Ovary (tissue), 9 donors: Measurements from ENCODE around the gene SLC12A1. TPM values are rescaled to one million over a fixed set of nuclear protein-coding genes. Genes with fewer than 3 reads are reported as not detected.

Experiments used
- DNase-seq, 5 donors: peaks; one replicate each; pipeline ENCODE4 v3.0.0-alpha.2; 2019 to 2020
- H3K27ac ChIP-seq, 2 donors: fragments of 200-600 bp; one replicate each; pipeline versions ENCODE4 v1.5.1 to v1.8.0; 2019 to 2022
- H3K27me3 ChIP-seq: fragments of 200-600 bp; one replicate; pipeline ENCODE4 v1.8.0; 2022
- H3K36me3 ChIP-seq: fragments of 200-600 bp; sonication (generic); one replicate; pipeline ENCODE4 v1.5.1; 2019
- H3K4me1 ChIP-seq: one replicate; pipeline ENCODE4 v1.8.1; 2013; ENCODE audit warnings: mild to moderate bottlenecking, moderate library complexity; ENCODE audit not compliant: insufficient read depth
- H3K4me3 ChIP-seq: fragments of 200-600 bp; sonication (generic); one replicate; pipeline ENCODE4 v1.5.1; 2017
- H3K9me3 ChIP-seq, 2 donors: fragments of 200-600 bp in 1 of 2; sonication (generic) in 1 of 2; one replicate each; pipeline versions ENCODE4 v1.5.1 to v1.8.1; 2013 to 2019; ENCODE audit warnings: mild to moderate bottlenecking in 1 of 2, moderate library complexity in 1 of 2
- EP300 ChIP-seq: sonication (generic); formaldehyde crosslinking; IDR thresholded peaks from one replicate; pipeline ENCODE4 v1.6.1; 2017; ENCODE audit warnings: antibody characterized with exemption
- POLR2A ChIP-seq: fragments of 450-650 bp; IDR thresholded peaks from one replicate; pipeline ENCODE4 v1.6.1; 2017; ENCODE audit warnings: antibody characterized with exemption, mild to moderate bottlenecking, moderate library complexity
- WGBS, 3 donors: extraction: QIAGEN DNeasy Blood & Tissue Kit in 1 of 3; methylation state at CpG; one replicate each; pipeline versions ENCODE4 v1.1.5 to v1.1.7; 2013 to 2017; 5-methylcytosine and 5-hydroxymethylcytosine counted together
- intact Hi-C, 4 donors: fragments of 100-400 bp; cut with DNase I; formaldehyde crosslinking; loops; one replicate each; pipeline versions ENCODE4 v1.11.0 to v1.15.1; 2022 to 2023
- polyA plus RNA-seq, 2 donors: library from polyadenylated mRNA; stranded (reverse); fragments of 200-250 nt in 1 of 2; fragments of 350-450 nt in 1 of 2; fragmentation: Illumina TruSeq in 1 of 2; extraction: RNeasy Lipid Tissue Mini Kit (QIAGEN cat#74804) in 1 of 2; gene quantifications; one replicate each; pipeline ENCODE4 v1.2.3, GENCODE V29; 2013 to 2014
- total RNA-seq, 7 donors: library from RNA; depleted of rRNA in 2 of 7; stranded (reverse); fragments of >200 nt in 2 of 7; fragmentation: NEBNext Ultra II Directional in 3 of 7; extraction: Animal tissue kit (Norgen Biotek cat#: 25700) in 3 of 7; gene quantifications; one replicate each; pipeline versions ENCODE4 v1.1.0 to v1.2.4, GENCODE V29; 2016 to 2023
- TF ChIP-seq, protein P1 (sequence below), 3 donors: fragments of 450-650 bp in 2 of 3; fragments of 200-600 bp in 1 of 3; IDR thresholded peaks; one replicate each; pipeline versions ENCODE4 v1.5.1 to v1.8.0; 2016 to 2022; ENCODE audit warnings: antibody characterized with exemption in 3 of 3, mild to moderate bottlenecking in 1 of 3
- donor health status: DM: no; HTN: no; CAD: no; lungs with moderate emphysema.
- donor health status: DM: no; HTN: no; CAD: no.
- donor health status: Bipolar disorder and iron deficiency.
- donor health status: DM: yes; HTN: yes; CAD: no.
- donor health status: DM: no; HTN: no; CAD: no.
- donor health status: DM: yes; HTN: yes; CAD: no.

The SLC12A1 gene
- total and polyA plus RNA-seq, 9 donors: not detected

DNA sequence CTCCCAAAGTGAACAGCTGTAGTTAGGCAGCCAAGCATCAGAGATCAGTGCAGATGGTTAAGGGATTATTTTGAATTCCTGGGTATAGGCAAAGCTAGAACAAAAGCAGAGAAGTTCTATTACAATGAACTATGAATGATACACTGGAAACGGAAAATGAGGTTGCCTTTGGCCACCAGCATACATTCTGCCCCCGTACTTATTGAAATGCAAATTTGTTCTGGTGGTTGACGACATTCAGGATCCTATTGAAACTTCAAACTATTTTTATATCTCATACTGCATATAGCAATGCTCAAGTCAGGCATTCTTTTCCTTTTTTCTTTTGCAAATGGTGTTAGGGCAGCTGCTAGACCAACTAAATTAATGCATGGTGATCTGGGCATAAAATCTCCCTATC, 61.7 kb downstream of the SLC12A1 start:
- Histone ChIP-seq H3K36me3 (no peaks in the 10 kb centered on the region), H3K4me3 (no peak overlapping the region), H3K4me1 (no peaks in the 10 kb centered on the region), H3K9me3 (no peaks in the 10 kb centered on the region), H3K27ac (no peak overlapping the region), H3K27me3 (no peaks in the 10 kb centered on the region)
- 79 to 87% (median 81%) methylated on average over 3 of the region's 3 CpGs for WGBS, 3 donors
- intact Hi-C loops: no loop called here
- TF ChIP-seq EP300 (no peak), POLR2A (no peak)
- TF ChIP-seq, protein P1, sequence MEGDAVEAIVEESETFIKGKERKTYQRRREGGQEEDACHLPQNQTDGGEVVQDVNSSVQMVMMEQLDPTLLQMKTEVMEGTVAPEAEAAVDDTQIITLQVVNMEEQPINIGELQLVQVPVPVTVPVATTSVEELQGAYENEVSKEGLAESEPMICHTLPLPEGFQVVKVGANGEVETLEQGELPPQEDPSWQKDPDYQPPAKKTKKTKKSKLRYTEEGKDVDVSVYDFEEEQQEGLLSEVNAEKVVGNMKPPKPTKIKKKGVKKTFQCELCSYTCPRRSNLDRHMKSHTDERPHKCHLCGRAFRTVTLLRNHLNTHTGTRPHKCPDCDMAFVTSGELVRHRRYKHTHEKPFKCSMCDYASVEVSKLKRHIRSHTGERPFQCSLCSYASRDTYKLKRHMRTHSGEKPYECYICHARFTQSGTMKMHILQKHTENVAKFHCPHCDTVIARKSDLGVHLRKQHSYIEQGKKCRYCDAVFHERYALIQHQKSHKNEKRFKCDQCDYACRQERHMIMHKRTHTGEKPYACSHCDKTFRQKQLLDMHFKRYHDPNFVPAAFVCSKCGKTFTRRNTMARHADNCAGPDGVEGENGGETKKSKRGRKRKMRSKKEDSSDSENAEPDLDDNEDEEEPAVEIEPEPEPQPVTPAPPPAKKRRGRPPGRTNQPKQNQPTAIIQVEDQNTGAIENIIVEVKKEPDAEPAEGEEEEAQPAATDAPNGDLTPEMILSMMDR (IDR thresholded peaks at IDR 0.05): no peak
- DNase-seq: no peak

DNA sequence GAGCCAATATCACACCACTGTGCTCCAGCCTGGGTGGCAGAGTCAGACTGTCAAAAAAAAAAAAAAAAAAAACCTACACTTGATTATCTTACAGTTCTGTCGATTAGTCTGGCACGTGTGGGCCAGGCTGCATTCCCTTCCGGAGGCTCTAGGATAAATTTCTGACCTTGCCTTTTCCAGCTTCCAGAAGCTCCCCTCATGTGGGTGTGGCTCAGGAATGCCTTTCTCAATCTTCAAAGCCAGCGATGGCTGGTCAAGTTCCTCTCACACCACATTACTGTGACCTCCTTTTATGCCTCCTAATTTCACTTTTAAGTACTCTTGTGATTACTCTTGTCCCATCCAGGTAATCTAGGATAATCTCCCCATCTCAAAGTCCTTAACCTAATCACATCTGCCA, 66.9 kb downstream of the SLC12A1 start:
- DNase-seq: no peak
- no peaks in the 10 kb centered on the region for H3K36me3 ChIP-seq
- no peaks in the 10 kb centered on the region for H3K4me1 ChIP-seq
- no peaks in the 10 kb centered on the region for H3K9me3 ChIP-seq
- no peak overlapping the region for H3K27ac ChIP-seq
- intact Hi-C loops: no loop called here
- H3K4me3 ChIP-seq: no peak overlapping the region
- 53 to 67% (median 60%) methylated on average over 4 of the region's 4 CpGs for WGBS, 3 donors
- no peaks in the 10 kb centered on the region for H3K27me3 ChIP-seq
- TF ChIP-seq, protein P1 (IDR thresholded peaks at IDR 0.05): no peak

DNA sequence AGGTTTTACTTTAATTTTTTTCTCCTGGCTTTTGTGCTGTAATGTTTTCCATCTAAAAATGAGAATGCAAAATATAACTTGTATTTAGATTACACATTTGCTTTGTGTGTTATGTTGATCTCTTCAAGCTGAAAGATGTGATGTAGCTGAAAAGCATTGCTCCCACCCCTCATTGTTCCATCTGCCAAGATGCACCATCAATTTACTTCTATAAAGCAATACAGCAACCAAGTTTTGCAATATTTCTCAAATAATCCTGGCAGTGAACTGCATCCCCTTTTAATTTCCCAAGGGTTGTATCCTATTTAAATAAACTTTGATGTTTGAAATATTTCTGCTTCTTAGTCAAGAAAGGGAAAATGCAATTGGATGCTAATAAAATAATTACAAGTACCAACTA, 72.6 kb downstream of the SLC12A1 start:
- intact Hi-C loops: no loop called here

DNA sequence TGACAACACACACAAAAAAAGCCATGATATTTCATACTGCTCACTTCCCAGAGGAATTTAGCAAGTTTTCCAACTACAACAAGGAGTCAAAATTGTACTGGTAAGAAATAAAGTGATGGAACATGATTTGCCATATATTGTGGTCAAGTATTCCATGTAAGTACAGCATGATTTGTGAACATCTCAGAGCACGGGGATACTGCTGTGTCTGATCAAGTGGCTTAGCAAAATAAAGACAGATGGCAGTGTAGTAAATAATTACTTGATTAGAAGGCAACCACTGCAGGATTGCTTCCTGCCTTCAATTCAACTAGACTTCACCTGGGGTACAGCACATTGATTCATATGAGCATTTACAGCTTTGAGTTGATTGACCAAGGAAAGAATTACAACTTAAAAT, 73.5 kb downstream of the SLC12A1 start:
- H3K9me3 ChIP-seq: no peaks in the 10 kb centered on the region
- 55 to 70% (median 63%) methylated on average over 1 of the region's 1 CpG for WGBS, 3 donors
- intact Hi-C loops: loop anchor here in 1 of 4 donors (10.0 kb wide), 1 partner anchor 285 kb away; no protein-coding TSS in a partner anchor
- H3K4me3 ChIP-seq: no peak overlapping the region
- H3K27ac ChIP-seq: no peak overlapping the region
- H3K27me3 ChIP-seq: no peaks in the 10 kb centered on the region
- H3K4me1 ChIP-seq: no peaks in the 10 kb centered on the region
- TF ChIP-seq, protein P1 (IDR thresholded peaks at IDR 0.05): no peak
- TF ChIP-seq EP300 (no peak), POLR2A (no peak)
- no peak for DNase-seq
- no peaks in the 10 kb centered on the region for H3K36me3 ChIP-seq

More for the DNA sequence above, 72.6 kb downstream of the SLC12A1 start:
- no peak for DNase-seq
- Histone ChIP-seq H3K27me3 (no peaks in the 10 kb centered on the region), H3K27ac (no peak overlapping the region), H3K4me1 (no peaks in the 10 kb centered on the region), H3K36me3 (no peaks in the 10 kb centered on the region), H3K4me3 (no peak overlapping the region), H3K9me3 (no peaks in the 10 kb centered on the region)
- no peak for TF ChIP-seq EP300
- TF ChIP-seq, protein P1 (IDR thresholded peaks at IDR 0.05): no peak
- TF ChIP-seq POLR2A: no peak

DNA sequence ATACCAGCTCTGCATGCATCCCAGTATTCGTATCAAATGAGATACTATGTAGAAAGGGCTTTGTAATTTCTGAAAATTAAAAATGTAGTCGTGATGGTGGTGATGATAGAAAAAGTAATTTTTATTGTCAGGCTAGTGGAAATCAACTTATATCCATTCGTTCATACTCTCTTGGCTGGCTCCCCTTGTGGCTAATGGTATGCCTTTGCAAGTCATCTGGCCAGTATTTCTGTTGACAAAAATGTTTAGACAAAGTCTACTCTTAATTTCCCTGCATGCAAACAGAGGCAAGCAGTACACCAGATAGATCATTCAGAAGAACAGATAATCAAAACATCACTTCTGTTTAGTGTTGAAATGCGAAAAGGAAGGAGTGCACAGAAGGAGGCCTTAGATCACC, 75.6 kb downstream of the SLC12A1 start:
- WGBS, 3 donors: 79 to 83% (median 79%) methylated on average over 4 of the region's 4 CpGs
- TF ChIP-seq EP300 (no peak), POLR2A (no peak)
- TF ChIP-seq, protein P1 (IDR thresholded peaks at IDR 0.05): no peak
- Histone ChIP-seq H3K36me3 (no peaks in the 10 kb centered on the region), H3K9me3 (no peaks in the 10 kb centered on the region), H3K4me3 (no peak overlapping the region), H3K27ac (no peak overlapping the region), H3K4me1 (peaks cover 3% of the 10 kb centered on the region), H3K27me3 (no peaks in the 10 kb centered on the region)
- no peak for DNase-seq
- intact Hi-C loops: loop anchor here in 1 of 4 donors (10.0 kb wide), 1 partner anchor 287 kb away; no protein-coding TSS in a partner anchor
